Hepatocyte (in vitro differentiated cells): ENCODE measurements around the gene ABHD4. TPM values are rescaled to one million over a fixed set of nuclear protein-coding genes. Genes with fewer than 3 reads are reported as not detected.

Experiments
- DNase-seq: peaks from one replicate; pipeline ENCODE4 v3.0.0-alpha.2; 2016; ENCODE audit warnings: low spot score
- H2AFZ ChIP-seq: fragments of 200-600 bp; sonication (generic); 2 replicates; pipeline ENCODE4 v1.6.0; 2016; ENCODE audit warnings: antibody characterized with exemption, mild to moderate bottlenecking
- H3K27ac ChIP-seq: fragments of 200-600 bp; sonication (generic); 2 replicates; pipeline ENCODE4 v1.5.1; 2016; ENCODE audit warnings: mild to moderate bottlenecking
- H3K27me3 ChIP-seq: fragments of 200-600 bp; sonication (generic); 2 replicates; pipeline ENCODE4 v1.6.1; 2016
- H3K36me3 ChIP-seq: fragments of 200-600 bp; sonication (generic); replicated peaks from 2 replicates; pipeline ENCODE4 v1.5.1; 2016; ENCODE audit warnings: low read depth; ENCODE audit not compliant: insufficient read depth
- H3K4me1 ChIP-seq: fragments of 200-600 bp; sonication (generic); 2 replicates; pipeline ENCODE4 v1.5.1; 2016; ENCODE audit warnings: mild to moderate bottlenecking, moderate library complexity; ENCODE audit not compliant: insufficient read depth
- H3K4me2 ChIP-seq: fragments of 200-600 bp; sonication (generic); 2 replicates; pipeline ENCODE4 v1.6.0; 2016
- H3K4me3 ChIP-seq: fragments of 200-600 bp; sonication (generic); 2 replicates; pipeline ENCODE4 v1.5.1; 2016; ENCODE audit warnings: mild to moderate bottlenecking
- H3K79me2 ChIP-seq: fragments of 200-600 bp; sonication (generic); 2 replicates; pipeline ENCODE4 v1.6.0; 2017; ENCODE audit warnings: mild to moderate bottlenecking
- H3K9me2 ChIP-seq: fragments of 200-600 bp; sonication (generic); replicated peaks from 2 replicates; pipeline ENCODE4 v1.6.0; 2017; ENCODE audit warnings: mild to moderate bottlenecking; ENCODE audit not compliant: insufficient read depth
- H3K9me3 ChIP-seq: fragments of 200-600 bp; sonication (generic); 2 replicates; pipeline ENCODE4 v1.5.1; 2016; ENCODE audit warnings: low read depth, mild to moderate bottlenecking
- H4K20me1 ChIP-seq: fragments of 200-600 bp; sonication (generic); 2 replicates; pipeline ENCODE4 v1.6.0; 2016; ENCODE audit warnings: mild to moderate bottlenecking; ENCODE audit not compliant: insufficient read depth, poor library complexity, severe bottlenecking
- EZH2 ChIP-seq: fragments of 200-600 bp; sonication (generic); IDR thresholded peaks from 2 replicates; pipeline ENCODE4 v1.6.1; 2016; ENCODE audit warnings: antibody characterized with exemption, mild to moderate bottlenecking, borderline replicate concordance
- EZH2phosphoT487 ChIP-seq: fragments of 200-600 bp; sonication (generic); IDR thresholded peaks from one replicate; pipeline ENCODE4 v1.6.1; 2018; ENCODE audit warnings: antibody characterized with exemption, mild to moderate bottlenecking, low read depth, moderate library complexity; ENCODE audit not compliant: unreplicated experiment, severe bottlenecking
- WGBS: methylation state at CpG from one replicate; pipeline ENCODE4 v1.1.6; 2016; ENCODE audit warnings: low lambda C conversion rate; ENCODE audit errors: missing lambda C conversion rate; 5-methylcytosine and 5-hydroxymethylcytosine counted together
- polyA plus RNA-seq: library from polyadenylated mRNA; unstranded; fragments of >200 nt; fragmentation: Nextera tagmentation; extraction: Ambion mirVana; gene quantifications from 2 replicates; pipeline ENCODE4 v1.2.1, GENCODE V29; 2016
- total RNA-seq: library from RNA; depleted of rRNA; stranded (reverse); fragments of >200 nt; gene quantifications from 2 replicates; pipeline ENCODE4 v1.2.3, GENCODE V29; 2014
- TF ChIP-seq, protein P1 (sequence below): fragments of 200-600 bp; sonication (generic); IDR thresholded peaks from 2 replicates; pipeline ENCODE4 v1.5.1; 2016; ENCODE audit warnings: antibody characterized with exemption, mild to moderate bottlenecking; ENCODE audit not compliant: poor library complexity

ABHD4 gene
- total and polyA plus RNA-seq, 2 experiments from 2014 or later, result 30.7 to 49.8 TPM

DNA sequence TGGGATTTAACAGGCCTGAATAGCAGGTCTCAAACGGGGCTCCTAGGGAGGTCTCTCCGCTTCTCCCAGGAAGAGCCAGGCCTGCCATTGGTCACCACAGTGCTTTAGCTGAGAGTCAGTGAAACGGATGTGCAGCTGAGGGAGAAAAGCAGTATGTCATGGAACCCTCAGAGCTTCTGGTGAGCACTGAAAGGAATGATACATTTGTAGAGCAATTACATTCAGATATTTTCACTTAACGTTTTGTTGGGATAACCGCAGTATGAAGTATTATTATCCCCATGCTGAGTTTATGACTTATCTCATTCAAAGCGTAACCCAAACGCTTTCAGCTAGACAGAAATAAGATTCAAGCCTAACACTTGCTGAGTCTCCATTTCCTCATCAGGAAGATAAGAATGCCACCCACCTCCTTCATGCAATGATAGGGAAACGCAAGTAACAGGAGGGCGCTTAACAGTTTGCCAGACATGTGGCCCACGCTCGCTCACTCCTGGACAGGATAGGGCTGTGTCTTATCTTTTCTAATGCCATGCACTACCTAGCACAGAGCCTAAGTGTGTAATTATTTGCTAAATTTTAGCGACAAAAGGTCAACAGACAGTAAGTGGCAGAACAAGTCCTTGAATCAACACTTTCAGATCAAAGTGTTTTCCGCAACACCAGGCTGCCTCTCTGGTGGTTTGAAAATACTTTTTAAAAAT lies 37.3 kb upstream of the ABHD4 start:
- Histone ChIP-seq H3K27ac (peak overlapping the region; percentile 91), H3K9me2 (no peaks in the 10 kb centered on the region), H3K27me3 (no peaks in the 10 kb centered on the region), H3K4me2 (peak overlapping the region; percentile 36), H3K9me3 (no peaks in the 10 kb centered on the region), H3K79me2 (peaks cover 8% of the 10 kb centered on the region), H3K4me1 (peaks cover 44% of the 10 kb centered on the region), H3K4me3 (no peak overlapping the region), H2AFZ (no peak overlapping the region), H3K36me3 (no peaks in the 10 kb centered on the region), H4K20me1 (no peaks in the 10 kb centered on the region)
- WGBS, result 25% methylated on average over 13 of the region's 13 CpGs
- TF ChIP-seq EZH2phosphoT487, result no peak
- DNase-seq, result peak; percentile 77

DNA sequence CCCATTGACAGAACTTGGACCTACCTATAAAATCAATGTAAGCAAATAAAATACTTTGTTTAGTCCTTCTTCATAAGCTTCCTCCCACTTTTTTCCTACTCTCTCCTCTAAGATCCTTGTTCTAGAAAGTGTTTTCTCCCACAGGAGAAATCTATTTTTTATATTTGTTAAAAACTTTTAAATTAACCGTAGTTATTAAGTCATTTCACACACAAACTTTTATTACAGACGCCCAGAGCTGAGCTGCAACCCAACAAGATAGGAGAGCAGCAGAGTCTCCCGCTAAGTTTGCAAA lies 36.8 kb upstream of the ABHD4 start:
- no peaks in the 10 kb centered on the region for H3K9me3 ChIP-seq
- peak overlapping the region; percentile 91 for H3K27ac ChIP-seq
- H3K79me2 ChIP-seq, result peaks cover 13% of the 10 kb centered on the region
- H4K20me1 ChIP-seq, result no peaks in the 10 kb centered on the region
- H3K36me3 ChIP-seq, result no peaks in the 10 kb centered on the region
- H3K4me1 ChIP-seq, result peaks cover 45% of the 10 kb centered on the region
- no peaks in the 10 kb centered on the region for H3K9me2 ChIP-seq
- 39% methylated on average over 3 of the region's 3 CpGs for WGBS
- peak overlapping the region; percentile 36 for H3K4me2 ChIP-seq
- no peak overlapping the region for H2AFZ ChIP-seq
- TF ChIP-seq, protein P1, sequence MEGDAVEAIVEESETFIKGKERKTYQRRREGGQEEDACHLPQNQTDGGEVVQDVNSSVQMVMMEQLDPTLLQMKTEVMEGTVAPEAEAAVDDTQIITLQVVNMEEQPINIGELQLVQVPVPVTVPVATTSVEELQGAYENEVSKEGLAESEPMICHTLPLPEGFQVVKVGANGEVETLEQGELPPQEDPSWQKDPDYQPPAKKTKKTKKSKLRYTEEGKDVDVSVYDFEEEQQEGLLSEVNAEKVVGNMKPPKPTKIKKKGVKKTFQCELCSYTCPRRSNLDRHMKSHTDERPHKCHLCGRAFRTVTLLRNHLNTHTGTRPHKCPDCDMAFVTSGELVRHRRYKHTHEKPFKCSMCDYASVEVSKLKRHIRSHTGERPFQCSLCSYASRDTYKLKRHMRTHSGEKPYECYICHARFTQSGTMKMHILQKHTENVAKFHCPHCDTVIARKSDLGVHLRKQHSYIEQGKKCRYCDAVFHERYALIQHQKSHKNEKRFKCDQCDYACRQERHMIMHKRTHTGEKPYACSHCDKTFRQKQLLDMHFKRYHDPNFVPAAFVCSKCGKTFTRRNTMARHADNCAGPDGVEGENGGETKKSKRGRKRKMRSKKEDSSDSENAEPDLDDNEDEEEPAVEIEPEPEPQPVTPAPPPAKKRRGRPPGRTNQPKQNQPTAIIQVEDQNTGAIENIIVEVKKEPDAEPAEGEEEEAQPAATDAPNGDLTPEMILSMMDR, result no peak
- TF ChIP-seq EZH2, result no peak
- TF ChIP-seq EZH2phosphoT487, result no peak
- DNase-seq, result no peak
- H3K4me3 ChIP-seq, result no peak overlapping the region
- no peaks in the 10 kb centered on the region for H3K27me3 ChIP-seq

DNA sequence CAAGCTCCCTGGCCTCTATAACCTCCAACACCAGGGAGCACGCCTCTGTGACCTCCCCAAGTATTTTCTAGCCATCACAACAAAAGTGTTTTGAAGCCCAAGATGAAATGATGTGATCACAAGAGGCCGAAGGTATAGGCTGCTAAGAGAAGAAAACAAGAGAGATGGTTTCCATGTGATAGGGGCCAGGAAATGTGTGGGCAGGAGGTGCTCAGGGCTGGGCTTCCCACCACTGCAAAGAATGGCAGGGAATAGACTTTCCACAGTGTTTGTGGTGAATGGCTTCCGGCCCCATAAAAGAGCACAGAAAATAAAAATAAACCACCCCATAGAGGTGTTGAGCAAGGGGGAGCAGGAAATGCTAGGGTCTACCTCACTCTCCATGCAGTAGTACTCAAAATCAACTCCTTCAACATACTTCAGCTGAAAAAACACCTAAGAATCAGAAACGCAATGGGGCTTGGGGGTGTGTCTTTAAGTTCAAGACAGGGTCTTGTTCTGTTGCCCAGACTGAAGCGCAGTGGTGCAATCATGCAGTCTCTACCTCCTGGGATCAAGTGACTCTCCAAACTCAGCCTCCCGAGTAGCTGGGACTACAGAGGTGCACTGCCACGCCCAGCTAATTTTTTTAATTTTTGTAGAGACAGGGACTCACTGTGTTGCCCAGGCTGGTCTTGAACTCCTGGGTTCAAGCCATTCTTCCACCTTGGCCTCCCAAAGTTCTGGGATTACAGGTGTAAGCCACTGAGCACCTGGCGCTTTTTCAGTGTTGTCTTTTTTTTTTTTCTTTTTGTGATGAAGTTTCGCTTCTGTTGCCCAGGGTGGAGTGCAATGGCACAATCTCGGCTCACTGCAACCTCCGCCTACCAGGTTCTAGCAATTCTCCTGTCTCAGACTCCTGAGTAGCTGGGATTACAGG lies 36.2 kb upstream of the ABHD4 start:
- peak overlapping the region; percentile 91 for H3K27ac ChIP-seq
- WGBS, result 74% methylated on average over 11 of the region's 11 CpGs
- no peaks in the 10 kb centered on the region for H3K9me2 ChIP-seq
- no peak overlapping the region for H3K4me3 ChIP-seq
- H2AFZ ChIP-seq, result no peak overlapping the region
- no peaks in the 10 kb centered on the region for H3K9me3 ChIP-seq
- no peaks in the 10 kb centered on the region for H3K36me3 ChIP-seq
- peaks cover 48% of the 10 kb centered on the region for H3K4me1 ChIP-seq
- no peaks in the 10 kb centered on the region for H3K27me3 ChIP-seq
- TF ChIP-seq EZH2phosphoT487, result no peak
- TF ChIP-seq EZH2, result no peak
- TF ChIP-seq, protein P1, result no peak
- no peaks in the 10 kb centered on the region for H4K20me1 ChIP-seq
- H3K79me2 ChIP-seq, result peaks cover 19% of the 10 kb centered on the region
- peak overlapping the region; percentile 36 for H3K4me2 ChIP-seq
- no peak for DNase-seq

DNA sequence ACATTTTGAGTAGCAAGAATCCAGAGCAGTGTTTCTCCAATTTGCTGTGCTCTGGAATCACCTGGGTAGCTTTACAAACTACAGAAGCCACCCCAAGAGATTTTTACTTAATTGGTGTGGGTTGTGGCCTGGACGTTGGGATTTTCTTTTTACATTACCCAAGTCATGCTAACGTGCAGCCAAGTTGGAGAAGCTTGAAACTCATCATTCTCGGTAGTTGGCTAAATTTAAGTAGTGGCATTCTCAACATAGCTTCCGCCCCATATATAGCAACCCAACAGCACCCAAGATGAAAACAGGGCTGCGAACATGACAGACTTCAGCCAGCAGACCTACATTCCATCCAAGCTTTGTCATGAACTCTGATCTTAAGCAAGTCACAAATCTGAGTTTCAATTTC lies 34.1 kb upstream of the ABHD4 start:
- DNase-seq, result no peak
- peaks cover 39% of the 10 kb centered on the region for H3K4me1 ChIP-seq
- TF ChIP-seq EZH2 (no peak), EZH2phosphoT487 (no peak)
- TF ChIP-seq, protein P1, result no peak
- H3K27ac ChIP-seq, result peak overlapping the region; percentile 73
- H3K79me2 ChIP-seq, result peaks cover 37% of the 10 kb centered on the region
- H3K4me2 ChIP-seq, result no peak overlapping the region
- H3K27me3 ChIP-seq, result no peaks in the 10 kb centered on the region
- no peaks in the 10 kb centered on the region for H3K9me3 ChIP-seq
- WGBS, result 95% methylated on average over 5 of the region's 5 CpGs
- no peaks in the 10 kb centered on the region for H3K9me2 ChIP-seq
- no peaks in the 10 kb centered on the region for H4K20me1 ChIP-seq
- H2AFZ ChIP-seq, result no peak overlapping the region
- no peak overlapping the region for H3K4me3 ChIP-seq
- H3K36me3 ChIP-seq, result no peaks in the 10 kb centered on the region
